ENCODE measurements around the gene GZMM. TPM values are rescaled to one million over a fixed set of nuclear protein-coding genes. Genes with fewer than 3 reads are reported as not detected.
A peak's percentile ranks its signal among the peaks of the same experiment; 100 is the strongest.

GZMM gene
- polyA plus RNA-seq (ENCODE audit: insufficient read length in 12 of 12) = under 1 TPM in 7 of 12 donors, not detected in 5; 0.20 to 0.72 (median 0.26) TPM
- long read RNA-seq, donor 1, partial matches to known transcripts = 0 of 1 reads
- long read RNA-seq, donor 1, other reads (novel, unspliced or antisense) = 0 of 1 reads
- long read RNA-seq, donor 2 = 0 reads
- long read RNA-seq, donor 3 = 0 reads
- long read RNA-seq, donor 4, partial matches to known transcripts = 0 of 1 reads
- long read RNA-seq, donor 4, other reads (novel, unspliced or antisense) = 0 of 1 reads
- long read RNA-seq, donor 5 = 0 reads
- long read RNA-seq, donor 6 = 0 reads
- long read RNA-seq, donor 7 = 0 reads
- long read RNA-seq, donor 8, partial matches to known transcripts = 0 of 2 reads
- long read RNA-seq, donor 8, other reads (novel, unspliced or antisense) = 0 of 2 reads
- long read RNA-seq, donor 9 = 0 reads
- long read RNA-seq, donor 10 = 0 reads
- long read RNA-seq, donor 11 = 0 reads

DNA sequence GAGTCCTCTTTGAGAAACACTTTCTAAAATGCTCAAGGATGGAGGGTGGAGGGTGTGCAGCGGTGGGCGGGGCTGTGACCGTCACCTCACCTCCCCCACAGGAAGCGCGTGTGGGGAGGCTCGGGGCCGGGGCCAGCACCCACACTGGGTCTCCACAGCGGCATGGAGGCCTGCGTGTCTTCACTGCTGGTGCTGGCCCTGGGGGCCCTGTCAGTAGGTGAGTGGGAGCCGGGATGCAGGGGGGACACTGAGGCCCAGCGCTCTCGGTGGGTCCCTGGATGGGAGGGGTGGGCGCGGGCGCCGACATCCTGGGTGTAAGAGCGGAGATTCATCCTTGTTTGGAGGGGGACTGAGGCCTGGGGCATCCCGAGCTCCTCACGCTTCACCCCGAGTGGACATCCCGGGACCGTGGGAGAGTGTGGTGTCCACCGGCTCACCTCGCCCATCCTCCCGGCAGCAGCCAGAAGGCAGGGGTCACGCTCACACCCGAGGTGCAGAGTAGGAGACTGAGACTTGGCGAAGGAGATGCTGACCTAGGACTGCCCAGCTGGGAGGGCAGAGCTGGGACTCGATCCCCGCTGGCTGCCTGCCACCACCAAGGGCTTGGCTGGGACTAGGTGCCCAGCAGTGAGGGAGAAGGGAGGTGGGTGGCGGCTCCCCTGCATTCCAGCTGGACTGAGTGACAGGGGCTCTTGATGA is at the start of gene GZMM:
GZMM (plus strand) TSS at position 144 of the 699 bp plus-strand sequence; CDS start at position 163, 19 bp downstream.
- DNase-seq = no peak

DNA sequence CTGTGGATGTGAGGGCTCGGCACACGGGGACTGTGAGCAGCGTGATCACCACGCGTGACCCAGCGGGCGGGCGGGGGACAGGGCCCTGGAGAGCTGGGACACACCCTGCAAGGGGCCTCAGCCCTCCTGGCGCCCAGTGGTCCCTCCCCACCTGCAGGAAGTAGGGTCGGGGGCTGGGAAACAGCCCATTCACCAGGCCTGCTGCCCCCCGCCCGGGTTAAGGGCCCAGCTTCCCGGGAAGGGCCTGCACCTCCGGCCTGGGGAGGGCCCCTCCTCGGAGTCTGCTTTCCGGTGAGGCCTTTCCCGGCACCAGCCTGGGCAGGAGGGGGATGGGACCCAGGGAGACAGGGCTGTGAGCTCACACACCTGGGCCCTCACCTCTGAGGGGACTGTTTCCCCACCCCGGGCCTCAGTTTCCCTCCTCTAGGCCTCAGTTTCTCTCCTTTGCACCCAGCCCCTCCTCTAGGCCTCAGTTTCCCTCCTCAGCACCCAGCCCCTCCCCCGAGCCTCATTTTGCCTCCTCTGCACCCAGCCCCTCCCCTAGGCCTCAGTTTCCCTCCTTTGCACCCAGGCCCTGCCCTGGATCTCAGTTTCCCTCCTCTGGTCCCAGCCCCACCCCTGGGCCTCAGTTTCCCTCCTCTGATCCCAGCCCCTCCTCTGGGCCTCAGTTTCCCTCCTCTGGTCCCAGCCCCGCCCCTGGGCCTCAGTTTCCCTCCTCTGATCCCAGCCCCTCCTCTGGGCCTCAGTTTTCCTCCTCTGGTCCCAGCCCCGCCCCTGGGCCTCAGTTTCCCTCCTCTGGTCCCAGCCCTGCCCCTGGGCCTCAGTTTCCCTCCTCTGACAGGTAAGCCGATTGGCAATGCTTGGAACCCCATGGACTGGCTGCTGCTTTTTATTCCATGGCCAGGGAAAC is 49.4 kb upstream of the GZMM start:
- DNase-seq = no peak

DNA sequence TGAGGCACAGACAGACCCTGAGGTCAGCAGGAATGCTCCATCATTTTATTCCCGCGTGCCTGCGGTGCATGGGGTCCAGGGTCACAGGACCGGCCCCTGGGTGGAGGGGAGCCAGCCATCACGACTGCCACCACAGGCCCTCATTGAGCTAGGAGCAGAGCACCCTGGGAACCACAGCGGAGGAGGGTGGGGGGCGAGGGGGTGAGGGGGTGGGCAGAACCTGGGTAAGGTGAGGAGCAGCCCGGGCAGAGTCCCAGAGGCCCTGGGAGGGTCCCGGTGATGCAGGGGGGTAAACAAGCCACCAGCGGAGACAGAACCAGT is 48.8 kb upstream of the GZMM start:
- no peak for DNase-seq

DNA sequence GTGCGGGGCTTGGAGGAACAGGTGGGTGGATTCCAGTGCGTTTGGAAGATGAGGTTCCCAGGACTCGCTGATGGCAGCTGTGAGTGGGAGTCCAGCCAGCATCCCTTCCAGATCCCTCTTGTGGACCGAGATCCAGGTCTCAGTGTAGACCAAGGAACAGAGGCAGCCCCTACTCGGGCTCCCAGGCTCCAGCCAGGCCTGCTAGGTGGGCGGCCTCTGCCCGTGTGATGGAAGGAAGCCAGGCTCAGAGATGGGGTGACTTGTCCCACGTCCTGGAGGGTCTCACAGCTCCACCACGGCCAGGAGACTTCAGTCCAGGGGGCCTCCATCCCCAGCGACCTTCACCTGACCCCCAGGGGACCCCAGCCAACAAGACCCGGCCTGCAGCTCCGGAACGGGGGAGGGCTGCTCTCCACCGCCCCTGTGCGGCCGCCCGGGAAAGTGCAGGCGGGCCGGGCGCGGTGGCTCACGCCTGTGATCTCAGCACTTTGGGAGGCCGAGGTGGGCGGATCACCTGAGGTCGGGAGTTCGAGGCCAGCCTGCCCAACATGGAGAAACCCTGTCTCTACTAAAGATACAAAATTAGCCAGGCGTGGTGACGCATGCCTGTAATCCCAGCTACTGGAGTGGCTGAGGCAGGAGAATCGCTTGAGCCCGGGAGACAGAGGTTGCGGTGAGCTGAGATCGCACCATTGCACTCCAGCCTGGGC is 48.3 kb upstream of the GZMM start:
- no peak for DNase-seq

DNA sequence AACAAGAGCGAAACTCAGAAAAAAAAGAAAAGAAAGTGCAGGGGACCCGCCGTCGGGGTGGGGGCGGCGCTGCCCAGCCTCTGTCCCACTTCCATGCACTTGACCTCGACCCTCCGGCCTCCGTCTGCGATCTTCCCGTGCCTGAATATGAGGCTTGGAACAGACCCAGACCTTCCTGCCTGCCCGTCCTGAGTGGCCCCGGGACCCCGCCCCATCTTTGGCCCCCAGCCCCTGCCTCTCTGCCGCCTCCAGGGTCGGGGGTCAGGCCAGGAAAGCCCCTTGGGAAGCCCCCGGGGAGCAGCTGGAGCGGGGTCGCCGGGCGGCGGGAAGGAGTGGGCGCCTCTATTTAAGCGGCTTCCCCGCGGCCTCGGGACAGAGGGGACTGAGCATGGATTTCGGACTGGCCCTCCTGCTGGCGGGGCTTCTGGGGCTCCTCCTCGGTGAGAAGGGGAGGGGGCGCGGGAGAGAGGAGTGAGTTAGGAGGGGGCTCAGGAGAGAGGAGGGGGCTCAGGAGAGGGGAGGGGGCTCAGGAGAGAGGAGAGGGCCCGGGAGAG is 47.7 kb upstream of the GZMM start, which contains the start of gene MADCAM1:
MADCAM1 (plus strand) TSS at position 375 of the 554 bp plus-strand sequence; CDS start at position 389, 14 bp downstream.
- DNase-seq = no peak

DNA sequence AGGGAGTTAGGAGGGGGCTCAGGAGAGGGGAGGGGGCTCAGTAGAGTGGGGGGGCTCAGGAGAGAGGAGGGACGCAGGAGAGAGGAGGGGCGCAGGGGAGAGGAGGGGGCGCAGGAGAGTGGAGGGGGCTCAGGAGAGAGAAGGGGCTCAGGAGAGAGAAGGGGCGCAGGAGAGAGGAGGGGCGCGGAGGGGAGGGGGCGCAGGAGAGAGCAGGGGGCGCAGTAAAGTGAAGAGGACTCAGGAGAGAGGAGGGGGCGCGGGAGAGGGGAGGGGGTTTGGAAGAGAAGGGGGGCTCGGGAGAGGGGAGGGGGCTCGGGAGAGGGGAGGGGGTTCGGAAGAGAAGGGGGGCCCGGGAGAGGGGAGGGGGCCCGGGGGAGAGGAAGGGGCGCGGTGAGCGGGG is 46.9 kb upstream of the GZMM start:
- no peak for DNase-seq

DNA sequence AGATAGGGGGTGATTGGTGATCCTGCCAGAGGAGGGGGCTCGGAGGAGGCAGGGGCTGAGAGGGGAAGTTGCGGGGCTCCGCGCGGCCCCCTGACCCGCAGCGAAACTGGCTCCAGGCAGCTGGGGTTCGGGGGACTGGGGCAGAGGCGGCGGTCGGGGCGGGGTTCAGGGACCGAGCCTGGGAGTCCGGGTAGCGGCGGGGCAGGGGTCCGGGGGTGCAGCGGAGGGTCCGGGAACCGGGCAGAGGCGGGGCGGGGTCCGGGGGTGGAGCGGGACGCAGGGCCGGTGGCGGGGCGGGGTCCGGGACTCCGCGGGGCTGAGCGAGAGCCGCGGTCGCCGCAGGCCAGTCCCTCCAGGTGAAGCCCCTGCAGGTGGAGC is 46.4 kb upstream of the GZMM start:
- no peak for DNase-seq

DNA sequence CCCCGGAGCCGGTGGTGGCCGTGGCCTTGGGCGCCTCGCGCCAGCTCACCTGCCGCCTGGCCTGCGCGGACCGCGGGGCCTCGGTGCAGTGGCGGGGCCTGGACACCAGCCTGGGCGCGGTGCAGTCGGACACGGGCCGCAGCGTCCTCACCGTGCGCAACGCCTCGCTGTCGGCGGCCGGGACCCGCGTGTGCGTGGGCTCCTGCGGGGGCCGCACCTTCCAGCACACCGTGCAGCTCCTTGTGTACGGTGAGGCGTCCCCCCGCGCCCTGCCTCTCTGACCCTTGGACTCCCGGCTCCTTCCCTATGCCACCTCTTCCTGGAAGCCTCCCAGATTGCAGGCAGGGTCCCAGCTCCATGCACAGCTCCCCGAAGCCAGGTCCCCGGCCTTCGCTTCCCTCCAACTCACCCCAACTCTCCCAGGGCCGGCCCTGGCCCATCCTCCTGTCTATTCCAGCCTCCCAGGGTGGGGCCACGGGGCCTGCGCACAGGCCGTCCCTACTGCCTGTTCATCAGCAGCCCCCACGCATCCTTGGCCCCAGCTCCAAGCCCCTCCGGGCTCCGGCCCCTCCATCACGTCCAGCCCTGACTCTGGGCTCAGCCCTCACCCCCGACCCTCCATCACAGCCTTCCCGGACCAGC is 45.9 kb upstream of the GZMM start:
- DNase-seq = no peak

DNA sequence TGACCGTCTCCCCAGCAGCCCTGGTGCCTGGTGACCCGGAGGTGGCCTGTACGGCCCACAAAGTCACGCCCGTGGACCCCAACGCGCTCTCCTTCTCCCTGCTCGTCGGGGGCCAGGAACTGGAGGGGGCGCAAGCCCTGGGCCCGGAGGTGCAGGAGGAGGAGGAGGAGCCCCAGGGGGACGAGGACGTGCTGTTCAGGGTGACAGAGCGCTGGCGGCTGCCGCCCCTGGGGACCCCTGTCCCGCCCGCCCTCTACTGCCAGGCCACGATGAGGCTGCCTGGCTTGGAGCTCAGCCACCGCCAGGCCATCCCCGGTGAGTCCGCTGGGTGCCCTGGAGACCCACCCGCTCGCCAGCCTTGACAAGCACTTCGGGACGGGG is 45.4 kb upstream of the GZMM start:
- DNase-seq = no peak

DNA sequence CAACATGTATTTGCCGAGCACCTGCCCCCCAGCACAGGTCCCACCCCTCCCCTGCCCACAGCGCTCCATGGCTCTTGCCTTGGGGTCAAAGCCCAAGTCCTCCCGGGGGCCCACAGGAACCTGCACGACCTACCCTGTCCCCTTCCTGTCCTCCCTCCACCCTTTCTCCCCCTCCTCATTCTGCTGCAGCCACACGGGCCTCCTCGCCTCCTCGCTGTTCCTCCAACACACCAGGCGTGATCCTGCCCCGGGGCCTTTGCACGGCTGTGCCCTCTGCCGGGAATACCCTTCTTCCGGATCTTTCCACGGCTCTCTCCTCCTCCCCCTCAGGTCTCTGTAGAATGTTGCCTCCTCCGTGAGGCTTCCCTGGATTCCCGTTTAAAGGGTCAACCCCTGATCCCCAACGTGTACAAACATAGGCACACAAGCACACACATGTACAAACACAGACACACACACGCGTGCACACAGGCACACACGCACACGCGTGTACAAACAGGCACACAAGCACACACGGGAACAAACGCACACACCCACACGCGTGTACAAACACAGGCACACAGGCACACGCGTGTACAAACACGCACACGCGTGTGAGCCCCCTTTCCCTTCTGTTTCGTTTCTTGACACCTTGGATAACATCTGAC is 44.8 kb upstream of the GZMM start:
- no peak for DNase-seq

DNA sequence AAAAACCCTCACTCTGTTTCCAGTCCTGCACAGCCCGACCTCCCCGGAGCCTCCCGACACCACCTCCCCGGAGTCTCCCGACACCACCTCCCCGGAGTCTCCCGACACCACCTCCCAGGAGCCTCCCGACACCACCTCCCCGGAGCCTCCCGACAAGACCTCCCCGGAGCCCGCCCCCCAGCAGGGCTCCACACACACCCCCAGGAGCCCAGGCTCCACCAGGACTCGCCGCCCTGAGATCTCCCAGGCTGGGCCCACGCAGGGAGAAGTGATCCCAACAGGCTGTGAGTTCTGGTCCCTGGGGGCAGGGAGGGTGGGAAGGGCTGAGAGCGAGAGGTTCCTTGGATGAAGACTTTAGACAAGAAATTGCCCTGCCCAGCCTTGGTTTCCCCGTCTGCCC is 42.2 kb upstream of the GZMM start:
- DNase-seq = no peak

DNA sequence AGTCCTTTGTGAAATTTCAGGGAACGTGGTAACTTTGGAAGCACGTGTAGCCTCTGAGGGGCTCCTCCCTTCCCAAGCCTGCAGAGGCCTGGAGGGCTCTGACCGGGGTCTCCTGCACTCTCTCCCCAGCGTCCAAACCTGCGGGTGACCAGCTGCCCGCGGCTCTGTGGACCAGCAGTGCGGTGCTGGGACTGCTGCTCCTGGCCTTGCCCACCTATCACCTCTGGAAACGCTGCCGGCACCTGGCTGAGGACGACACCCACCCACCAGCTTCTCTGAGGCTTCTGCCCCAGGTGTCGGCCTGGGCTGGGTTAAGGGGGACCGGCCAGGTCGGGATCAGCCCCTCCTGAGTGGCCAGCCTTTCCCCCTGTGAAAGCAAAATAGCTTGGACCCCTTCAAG is 39.2 kb upstream of the GZMM start:
- DNase-seq = no peak

DNA sequence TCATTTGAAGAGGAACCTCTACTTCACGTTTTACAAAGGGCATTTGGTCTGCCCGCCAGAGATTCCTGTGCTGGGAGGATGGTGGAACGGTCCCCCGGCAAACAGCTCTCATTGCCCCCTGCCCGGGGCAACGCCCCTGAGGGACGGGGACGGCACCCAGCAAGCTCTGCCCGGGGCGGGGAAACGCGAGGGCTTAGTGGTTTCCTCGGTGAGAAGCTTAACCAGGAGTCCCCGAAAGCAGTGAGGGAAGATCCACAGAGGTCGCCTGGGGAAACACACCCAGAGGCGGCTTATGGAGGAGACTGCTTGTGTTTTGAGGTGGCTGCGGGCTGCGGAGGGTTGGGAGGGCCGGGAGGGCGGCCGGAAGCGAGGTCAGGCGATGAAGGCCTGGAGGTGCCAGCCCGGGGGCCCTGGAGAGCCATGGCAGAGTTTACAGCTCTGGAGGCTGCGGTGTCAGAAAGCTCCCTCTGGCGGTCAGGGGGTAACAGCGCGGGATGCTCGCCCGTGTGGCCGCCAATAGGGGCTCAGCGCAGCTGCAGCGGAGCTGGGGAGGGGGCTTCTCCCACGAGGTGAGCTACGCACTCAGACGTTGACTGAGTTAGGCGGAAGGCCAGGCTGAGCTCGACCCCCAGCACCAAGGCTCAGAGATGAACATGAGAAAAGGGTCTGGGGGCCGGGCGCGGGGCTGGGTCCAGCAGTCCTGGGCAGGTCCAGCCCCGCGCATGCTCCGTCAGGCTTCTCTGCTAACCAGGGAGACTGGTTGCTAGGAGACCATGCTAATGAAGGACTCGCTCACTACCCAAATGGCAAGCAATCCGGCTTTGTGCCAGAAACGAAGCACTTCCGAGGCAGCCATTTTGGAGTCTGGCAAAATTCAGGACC is 37.2 kb upstream of the GZMM start:
- peak; percentile 100 for DNase-seq

DNA sequence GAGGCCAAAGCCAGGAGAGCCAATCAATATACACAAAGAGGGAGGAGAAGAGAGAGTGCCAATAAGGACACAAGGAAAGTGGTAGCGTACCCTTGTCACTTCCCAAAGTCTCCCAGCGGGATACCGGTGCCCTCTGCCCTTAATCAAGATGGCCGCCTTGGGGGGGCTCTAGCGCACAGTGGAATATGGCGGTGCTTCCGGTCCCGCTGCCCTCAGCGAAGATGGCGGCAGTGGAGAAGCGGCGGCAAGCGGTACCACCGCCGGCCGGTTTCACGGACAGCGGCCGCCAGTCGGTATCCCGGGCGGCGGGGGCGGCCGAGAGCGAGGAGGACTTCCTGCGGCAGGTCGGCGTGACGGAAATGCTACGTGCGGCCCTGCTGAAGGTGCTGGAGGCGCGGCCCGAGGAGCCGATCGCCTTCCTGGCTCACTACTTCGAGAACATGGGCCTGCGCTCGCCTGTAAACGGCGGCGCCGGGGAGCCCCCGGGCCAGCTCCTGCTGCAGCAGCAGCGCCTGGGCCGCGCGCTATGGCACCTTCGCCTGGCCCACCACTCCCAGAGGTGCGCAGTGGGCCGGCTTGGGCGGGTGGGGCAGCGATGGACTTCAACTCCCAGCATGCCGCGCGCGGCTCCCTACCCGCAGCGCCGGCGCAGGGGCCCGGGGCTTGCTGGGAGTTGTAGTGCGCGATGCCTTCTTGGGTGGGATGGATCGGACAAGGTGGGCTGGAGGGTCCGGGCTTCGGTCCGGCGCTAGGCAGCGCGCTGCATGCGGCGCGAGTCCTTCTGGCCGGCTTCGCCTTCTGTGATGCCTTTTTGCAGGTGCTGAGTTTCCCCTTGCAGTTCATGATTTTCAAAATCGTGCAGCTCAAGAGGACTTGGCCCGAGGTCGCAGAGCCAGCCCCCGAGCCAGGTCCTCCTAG is 36.3 kb upstream of the GZMM start, which contains the start of gene TPGS1:
TPGS1 (plus strand) TSS at position 212 of the 918 bp plus-strand sequence; CDS start at position 222, 10 bp downstream.
- peak; percentile 77 for DNase-seq

DNA sequence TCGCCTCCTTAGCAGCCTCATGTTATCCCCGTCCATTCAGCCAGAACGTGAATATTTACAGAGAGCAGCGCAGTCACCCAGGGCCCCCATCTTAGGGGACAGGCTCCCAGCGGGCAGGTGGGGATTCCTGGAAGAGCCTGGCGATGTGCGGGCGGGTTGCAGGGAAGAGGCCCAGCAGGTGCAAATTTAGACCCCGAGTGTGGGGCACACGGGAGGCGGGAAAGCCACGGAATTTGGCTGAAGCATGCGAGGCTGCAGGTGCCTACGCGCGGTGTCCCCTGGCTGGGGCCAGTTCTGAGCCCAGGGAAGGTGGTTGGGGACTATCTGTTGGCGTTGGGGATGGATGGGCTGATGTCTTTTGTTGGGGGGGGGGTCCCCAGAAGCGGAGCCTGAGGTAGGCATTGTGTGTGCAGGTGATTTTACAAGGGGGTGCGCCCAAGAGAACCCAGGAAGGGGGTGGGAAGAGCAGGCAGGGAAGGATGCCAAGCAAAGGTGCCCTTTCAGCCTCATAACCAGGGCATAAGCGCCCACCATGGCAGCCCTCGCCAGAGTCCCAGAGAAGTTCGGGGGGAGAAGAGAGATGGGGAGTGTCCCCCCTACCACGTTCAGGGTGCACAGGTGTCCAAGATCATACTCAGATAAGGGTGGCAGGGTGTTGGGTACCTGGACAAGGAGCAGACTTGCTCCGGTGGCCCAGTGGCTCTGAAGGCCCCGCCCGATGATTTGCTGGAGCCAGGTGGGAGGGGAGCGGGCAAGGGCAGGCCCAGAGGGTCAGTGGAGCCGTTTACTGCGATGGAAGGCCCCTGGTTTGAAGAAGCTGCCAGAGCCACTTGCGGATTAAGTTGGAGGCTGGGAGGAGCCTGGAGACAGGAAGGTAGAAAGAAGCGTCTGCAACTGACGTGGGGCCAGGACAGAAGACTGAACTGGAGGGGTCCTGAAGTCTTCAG is 35.4 kb upstream of the GZMM start:
- DNase-seq = no peak

DNA sequence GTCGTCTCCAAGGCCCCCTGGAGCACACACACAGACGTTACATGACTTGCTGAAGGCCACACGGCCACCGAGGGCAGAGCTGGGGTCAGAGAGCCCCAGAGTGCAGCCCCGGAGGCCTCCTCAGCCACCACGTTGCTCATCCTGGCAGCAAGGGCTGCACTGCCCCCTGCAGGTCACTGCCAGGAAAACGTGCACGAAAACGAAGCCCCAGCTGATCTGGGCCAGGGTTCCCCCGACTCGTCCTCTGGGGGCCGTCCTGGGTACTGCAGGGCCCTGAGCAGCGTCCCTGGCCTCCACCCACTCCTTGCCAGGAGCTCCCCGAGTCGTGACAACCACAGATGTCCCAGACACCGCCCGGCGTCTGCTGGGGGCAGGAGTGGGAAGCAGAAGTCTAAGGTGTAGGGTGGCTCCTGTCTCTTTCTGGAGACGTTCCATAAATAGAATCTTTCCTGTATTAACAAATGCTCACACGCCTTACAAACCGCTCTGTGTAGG is 33.2 kb upstream of the GZMM start:
- DNase-seq = peak; percentile 78
